MM.1S (cell line): ENCODE data around the gene TCEANC.

ENCODE experiments used
- DNase-seq: peaks from one replicate; pipeline ENCODE4 v3.0.0-alpha.2; 2015
- H2AFZ ChIP-seq: fragments of 300-600 bp; sonication (generic); 2 replicates; pipeline ENCODE4 v1.6.0; 2016; ENCODE audit warnings: antibody characterized with exemption, low read length
- H3F3A ChIP-seq: fragments of 300-600 bp; sonication (generic); 2 replicates; pipeline ENCODE4 v1.6.1; 2016; ENCODE audit warnings: mild to moderate bottlenecking, antibody characterized with exemption, low read length, moderate library complexity, mixed read lengths; ENCODE audit not compliant: insufficient read depth
- H3K27ac ChIP-seq: fragments of 300-600 bp; sonication (generic); 2 replicates; pipeline ENCODE4 v1.5.1; 2016; ENCODE audit warnings: mild to moderate bottlenecking, low read length
- H3K27me3 ChIP-seq: fragments of 300-600 bp; sonication (generic); replicated peaks from 2 replicates; pipeline ENCODE4 v1.6.0; 2016; ENCODE audit warnings: low read length; ENCODE audit not compliant: insufficient read depth
- H3K36me3 ChIP-seq: fragments of 300-600 bp; sonication (generic); replicated peaks from 2 replicates; pipeline ENCODE4 v1.6.1; 2016; ENCODE audit warnings: mild to moderate bottlenecking, low read length, mixed read lengths; ENCODE audit not compliant: insufficient read depth
- H3K4me1 ChIP-seq: fragments of 300-600 bp; sonication (generic); 2 replicates; pipeline ENCODE4 v1.6.1; 2016; ENCODE audit warnings: low read length, mixed read lengths
- H3K4me2 ChIP-seq: fragments of 300-600 bp; sonication (generic); 2 replicates; pipeline ENCODE4 v1.6.0; 2016; ENCODE audit warnings: low read depth, low read length
- H3K4me3 ChIP-seq: fragments of 300-600 bp; sonication (generic); 2 replicates; pipeline ENCODE4 v1.5.1; 2016; ENCODE audit warnings: low read length, mixed read lengths
- H3K79me2 ChIP-seq: fragments of 300-600 bp; sonication (generic); 2 replicates; pipeline ENCODE4 v1.6.1; 2016; ENCODE audit warnings: mixed run types, low read length, mixed read lengths
- H3K9ac ChIP-seq: fragments of 300-600 bp; sonication (generic); 2 replicates; pipeline ENCODE4 v1.6.1; 2016; ENCODE audit warnings: low read length, mixed read lengths
- H3K9me2 ChIP-seq: fragments of 300-600 bp; sonication (generic); replicated peaks from 2 replicates; pipeline ENCODE4 v1.6.1; 2016; ENCODE audit warnings: mild to moderate bottlenecking, low read length, mixed read lengths; ENCODE audit not compliant: insufficient read depth
- H3K9me3 ChIP-seq: fragments of 300-600 bp; sonication (generic); replicated peaks from 2 replicates; pipeline ENCODE4 v1.6.1; 2016; ENCODE audit warnings: mild to moderate bottlenecking, low read length, mixed read lengths; ENCODE audit not compliant: insufficient read depth
- H4K20me1 ChIP-seq: fragments of 300-600 bp; sonication (generic); 2 replicates; pipeline ENCODE4 v1.6.1; 2016; ENCODE audit warnings: mild to moderate bottlenecking, low read length, moderate library complexity, mixed read lengths; ENCODE audit not compliant: insufficient read depth
- CTCF ChIP-seq: fragments of 300-600 bp; sonication (generic); IDR thresholded peaks from 2 replicates; pipeline ENCODE4 v1.5.1; 2016; ENCODE audit warnings: antibody characterized with exemption, low read length, mixed read lengths
- EZH2 ChIP-seq: fragments of 300-600 bp; sonication (generic); optimal IDR thresholded peaks from 2 replicates; pipeline ENCODE3; 2017; ENCODE audit warnings: low read depth, mild to moderate bottlenecking, antibody characterized with exemption, low read length, mixed read lengths
- EZH2phosphoT487 ChIP-seq: fragments of 300-600 bp; sonication (generic); IDR thresholded peaks from 2 replicates; pipeline ENCODE4 v1.6.1; 2018; ENCODE audit warnings: antibody characterized with exemption, low read length

The TCEANC gene

GRCh38 chrX:13607996-13608365 lies 45.0 kb upstream of the TCEANC start:
- Histone ChIP-seq H3K4me3 (no peak overlapping the region), H3K27ac (no peak overlapping the region), H3K9me3 (no peaks in the 10 kb centered on the region), H3K9me2 (no peaks in the 10 kb centered on the region), H4K20me1 (no peaks in the 10 kb centered on the region), H3K4me2 (no peak overlapping the region), H3K27me3 (no peaks in the 10 kb centered on the region), H2AFZ (no peak overlapping the region), H3K4me1 (no peaks in the 10 kb centered on the region), H3F3A (no peaks in the 10 kb centered on the region), H3K36me3 (no peaks in the 10 kb centered on the region), H3K79me2 (no peaks in the 10 kb centered on the region), H3K9ac (no peak overlapping the region)
- TF ChIP-seq EZH2 (no peak), CTCF (no peak)
- DNase-seq: no peak

- H3K79me2 ChIP-seq: no peaks in the 10 kb centered on the region
- TF ChIP-seq EZH2phosphoT487: no peak
- H3K9ac ChIP-seq: no peak overlapping the region
- no peak for DNase-seq
- no peaks in the 10 kb centered on the region for H3K9me2 ChIP-seq
- no peaks in the 10 kb centered on the region for H3K4me1 ChIP-seq
- no peaks in the 10 kb centered on the region for H3K27me3 ChIP-seq
- H3K4me3 ChIP-seq: no peak overlapping the region
- no peak overlapping the region for H3K4me2 ChIP-seq
- no peaks in the 10 kb centered on the region for H3K36me3 ChIP-seq
- no peaks in the 10 kb centered on the region for H3K9me3 ChIP-seq
- H4K20me1 ChIP-seq: no peaks in the 10 kb centered on the region
- H3F3A ChIP-seq: no peaks in the 10 kb centered on the region
- H2AFZ ChIP-seq: no peak overlapping the region
- H3K27ac ChIP-seq: no peak overlapping the region
These were observed 38.8 kb upstream of the TCEANC start for GRCh38 chrX:13614154-13614553.

- no peak overlapping the region for H3K27ac ChIP-seq
- no peak overlapping the region for H3K4me2 ChIP-seq
- H3K9ac ChIP-seq: no peak overlapping the region
These were observed 32.7 kb upstream of the TCEANC start for GRCh38 chrX:13620207-13620606.

More at GRCh38 chrX:13620207-13620606, 32.7 kb upstream of the TCEANC start:
- Histone ChIP-seq H3F3A (no peaks in the 10 kb centered on the region), H2AFZ (no peak overlapping the region), H3K9me2 (no peaks in the 10 kb centered on the region), H4K20me1 (no peaks in the 10 kb centered on the region), H3K9me3 (no peaks in the 10 kb centered on the region), H3K36me3 (no peaks in the 10 kb centered on the region), H3K4me3 (no peak overlapping the region), H3K4me1 (no peaks in the 10 kb centered on the region), H3K27me3 (no peaks in the 10 kb centered on the region), H3K79me2 (no peaks in the 10 kb centered on the region)
- no peak for TF ChIP-seq CTCF
- no peak for TF ChIP-seq EZH2phosphoT487
- no peak for TF ChIP-seq EZH2
- no peak for DNase-seq
